ENCODE data around the gene CAMK2D. TPM values are rescaled to one million over a fixed set of nuclear protein-coding genes. Genes with fewer than 3 reads are reported as not detected.

The CAMK2D gene
- total and polyA plus RNA-seq, 8 donors: 4.0 to 23.1 (median 9.8) TPM

DNA sequence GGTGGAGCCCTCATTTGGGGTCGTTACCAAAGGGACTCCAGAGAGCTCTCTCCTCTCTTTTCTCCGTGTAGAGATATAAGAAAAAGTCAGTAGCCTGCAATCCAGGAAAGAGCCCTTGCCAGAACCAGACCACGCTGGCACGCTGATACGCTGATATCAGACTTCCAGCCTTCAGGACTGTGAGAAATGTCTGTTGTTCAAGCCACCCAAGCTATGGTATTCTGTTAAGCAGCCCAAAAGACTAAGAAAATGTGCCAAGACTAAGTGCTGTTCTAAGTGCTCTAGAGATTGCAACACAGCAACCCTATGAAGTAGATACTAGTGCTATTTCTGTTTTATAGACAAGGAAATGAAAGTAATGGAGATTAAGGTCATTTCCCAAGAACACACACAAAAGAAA is 205.7 kb downstream of the CAMK2D start:
- Histone ChIP-seq H3K27me3 (no peaks in the 10 kb centered on the region), H3K27ac (no peak overlapping the region), H3K4me1 (no peaks in the 10 kb centered on the region), H3K4me3 (no peak overlapping the region), H3K36me3 (no peaks in the 10 kb centered on the region), H3K9me3 (no peaks in the 10 kb centered on the region)
- no peak for FAIRE-seq
- ATAC-seq: peak in 3 of 4 donors; percentile 35 to 63 (median 56)
- TF ChIP-seq CTCF (IDR thresholded peaks at IDR 0.05): no peak
- DNase-seq: no peak
- WGBS, 2 donors: 81 to 85% methylated on average over 5 of the region's 5 CpGs
- intact Hi-C loops (cut with DNase I): no loop called here

GRCh38 chr4:113553082-113553481 is 208.5 kb downstream of the CAMK2D start:
- no peak for DNase-seq
- 89 to 95% methylated on average over 3 of the region's 3 CpGs for WGBS, 2 donors
- Histone ChIP-seq H3K27ac (no peak overlapping the region), H3K4me3 (no peak overlapping the region), H3K9me3 (no peaks in the 10 kb centered on the region), H3K36me3 (no peaks in the 10 kb centered on the region), H3K4me1 (no peaks in the 10 kb centered on the region), H3K27me3 (no peaks in the 10 kb centered on the region)
- ATAC-seq: no peak
- TF ChIP-seq CTCF (IDR thresholded peaks at IDR 0.05): no peak
- FAIRE-seq: no peak
- intact Hi-C loops (cut with DNase I): no loop called here

DNA sequence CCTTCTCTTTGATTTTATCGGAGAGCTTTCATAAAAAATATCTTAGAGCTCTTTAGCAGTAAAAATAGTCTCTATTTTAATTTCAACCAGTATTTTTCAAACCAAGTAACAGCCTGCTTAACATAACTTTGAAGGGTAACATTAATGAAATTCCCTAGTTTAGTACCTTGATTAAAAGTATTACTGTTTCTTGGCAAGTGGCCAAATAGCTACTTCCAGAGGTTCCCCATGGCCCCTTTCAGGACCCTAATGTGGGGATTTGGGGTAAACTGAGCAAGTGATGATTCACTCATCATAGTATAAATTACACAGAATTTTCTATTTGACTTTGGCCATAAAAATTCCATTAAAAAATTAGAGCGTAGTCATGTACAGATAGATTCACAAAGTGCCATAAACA is 211.0 kb downstream of the CAMK2D start:
- Histone ChIP-seq H3K9me3 (no peaks in the 10 kb centered on the region), H3K27ac (no peak overlapping the region), H3K4me1 (no peaks in the 10 kb centered on the region), H3K4me3 (no peak overlapping the region), H3K27me3 (no peaks in the 10 kb centered on the region), H3K36me3 (no peaks in the 10 kb centered on the region)
- no peak for ATAC-seq
- intact Hi-C loops (cut with DNase I): no loop called here
- no peak for TF ChIP-seq CTCF (IDR thresholded peaks at IDR 0.05)
- 97 to 98% methylated on average over 2 of the region's 2 CpGs for WGBS, 2 donors
- no peak for FAIRE-seq
- DNase-seq: no peak

DNA sequence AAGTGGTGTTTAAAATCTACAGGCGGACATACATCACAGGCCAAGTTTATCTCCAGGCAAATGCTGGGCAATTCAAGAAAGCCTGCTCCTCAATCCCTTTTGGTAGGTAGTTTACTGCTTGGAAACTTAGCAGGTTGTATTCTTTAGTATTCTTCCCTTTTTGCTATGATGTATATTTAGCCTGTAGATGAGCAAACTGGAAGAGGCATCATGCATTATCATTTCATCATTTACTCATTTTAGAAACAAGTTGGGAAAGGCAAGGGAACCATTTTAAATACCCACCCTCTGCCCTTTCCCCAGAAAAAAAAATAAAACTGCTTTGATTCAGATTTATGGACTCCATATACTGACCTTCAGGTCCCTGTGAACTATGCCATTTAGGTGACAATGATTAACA is 213.2 kb downstream of the CAMK2D start:
- H3K27ac ChIP-seq: peak overlapping the region in 2 of 4 donors; percentile 66 to 70
- H3K36me3 ChIP-seq: no peaks in the 10 kb centered on the region
- no peaks in the 10 kb centered on the region for H3K27me3 ChIP-seq
- WGBS, 2 donors: 94 to 100% methylated on average over 1 of the region's 1 CpG
- no peaks in the 10 kb centered on the region for H3K9me3 ChIP-seq
- intact Hi-C loops (cut with DNase I): no loop called here
- ATAC-seq: peak in 2 of 4 donors; percentile 5 to 14
- no peak for DNase-seq
- H3K4me1 ChIP-seq: no peaks in the 10 kb centered on the region
- TF ChIP-seq CTCF (IDR thresholded peaks at IDR 0.05): no peak
- no peak overlapping the region for H3K4me3 ChIP-seq
- FAIRE-seq: no peak

- TF ChIP-seq CTCF (IDR thresholded peaks at IDR 0.05): peak; percentile 87 to 98 (median 94)
- Histone ChIP-seq H3K36me3 (no peaks in the 10 kb centered on the region), H3K4me3 (no peak overlapping the region), H3K27ac (peak overlapping the region in 2 of 4 donors; percentile 66 to 70), H3K27me3 (no peaks in the 10 kb centered on the region), H3K4me1 (no peaks in the 10 kb centered on the region), H3K9me3 (no peaks in the 10 kb centered on the region)
- WGBS, 2 donors: 13% methylated on average over 5 of the region's 5 CpGs
- DNase-seq (peak; percentile 81 to 92 (median 88)), ATAC-seq (peak; percentile 99 to 100 (median 99)), FAIRE-seq (peak; percentile 96)
- intact Hi-C loops (cut with DNase I): no loop called here
Observed at GRCh38 chr4:113547487-113548042, 214.0 kb downstream of the CAMK2D start.
